PFSK-1 (cell line): ENCODE measurements around the gene KLHDC7A.

Source experiments
- POLR2AphosphoS5 ChIP-seq: IDR thresholded peaks from 2 replicates; pipeline ENCODE4 v1.6.1; 2012; ENCODE audit warnings: low read depth, mild to moderate bottlenecking, control low read depth, low read length, moderate library complexity
- REST ChIP-seq, 2 experiments: IDR thresholded peaks; 2 replicates each; pipeline versions ENCODE4 v1.6.1 to v1.8.0; 2011 to 2012; ENCODE audit warnings: low read depth in 2 of 2, low read length in 2 of 2, control low read depth in 1 of 2, inconsistent platforms in 1 of 2, mild to moderate bottlenecking in 1 of 2, moderate library complexity in 1 of 2; ENCODE audit not compliant: insufficient read depth in 1 of 2
- SIN3A ChIP-seq: IDR thresholded peaks from 2 replicates; pipeline ENCODE4 v1.6.1; 2012; ENCODE audit warnings: mild to moderate bottlenecking, low read length, moderate library complexity, borderline replicate concordance; ENCODE audit not compliant: insufficient read depth

DNA sequence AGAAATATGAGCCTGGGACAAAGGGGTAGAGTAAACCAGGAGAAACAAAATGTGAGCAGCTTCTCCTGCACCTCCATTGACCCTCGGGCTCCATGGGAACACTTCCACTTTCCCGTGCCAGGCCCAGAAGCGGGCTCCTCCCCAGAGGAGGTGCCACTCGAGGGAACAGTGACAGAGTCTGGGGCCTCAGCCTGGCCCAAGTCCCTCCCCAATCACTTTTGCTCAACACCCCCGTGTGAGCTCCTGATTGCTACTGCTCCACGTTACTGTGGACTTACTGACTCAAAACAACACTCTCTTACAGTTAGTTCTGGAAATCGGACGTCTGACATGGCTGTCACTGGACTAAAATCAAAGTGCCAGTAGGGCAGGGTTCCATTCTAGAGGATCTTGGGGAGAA, 17.7 kb upstream of the KLHDC7A start:
- no peak for TF ChIP-seq POLR2AphosphoS5
- TF ChIP-seq REST (IDR thresholded peaks at IDR 0.05; ENCODE audit: insufficient read depth in 1 of 2, low read depth in 2 of 2, low read length in 2 of 2): no peak
- TF ChIP-seq SIN3A: no peak
